NCI-H82 treated with DMSO at 0.1 percent for 48 hours (cell line): ENCODE results near the gene FGFBP2.

Experiments used
- DNase-seq: peaks from one replicate; lab custom pipeline; 2025; ENCODE audit not compliant: unreplicated experiment; lab: John Stamatoyannopoulos, UW

Gene FGFBP2

GRCh38 chr4:15963001-15963451, at the start of gene FGFBP2:
FGFBP2 (minus strand) TSS chr4:15963175; CDS start chr4:15963129, 46 bp downstream.
- peak; percentile 9 for DNase-seq

GRCh38 chr4:16011173-16011572, 48.2 kb upstream of the FGFBP2 start:
- DNase-seq, result no peak

GRCh38 chr4:16009153-16009552, 46.2 kb upstream of the FGFBP2 start:
- DNase-seq, result no peak

GRCh38 chr4:16007471-16008095, 44.6 kb upstream of the FGFBP2 start:
- DNase-seq, result peak; percentile 56

GRCh38 chr4:16006771-16007446, 43.9 kb upstream of the FGFBP2 start:
- no peak for DNase-seq

- DNase-seq, result no peak
Measured at GRCh38 chr4:16005676-16006075, 42.7 kb upstream of the FGFBP2 start.

GRCh38 chr4:16001484-16001858, 38.5 kb upstream of the FGFBP2 start:
- DNase-seq, result peak; percentile 24

- no peak for DNase-seq
Measured at GRCh38 chr4:16000708-16001483, 37.9 kb upstream of the FGFBP2 start.

GRCh38 chr4:15996773-15997172, 33.8 kb upstream of the FGFBP2 start:
- DNase-seq, result no peak

- no peak for DNase-seq
Measured at GRCh38 chr4:15995826-15996225, 32.9 kb upstream of the FGFBP2 start.

GRCh38 chr4:15992167-15992485, 29.2 kb upstream of the FGFBP2 start:
- no peak for DNase-seq

GRCh38 chr4:15990570-15991285, 27.8 kb upstream of the FGFBP2 start:
- DNase-seq, result no peak

GRCh38 chr4:15989424-15989823, 26.4 kb upstream of the FGFBP2 start:
- DNase-seq, result no peak

- DNase-seq, result no peak
Measured at GRCh38 chr4:15988222-15988621, 25.2 kb upstream of the FGFBP2 start.

GRCh38 chr4:15986907-15987306, 23.9 kb upstream of the FGFBP2 start:
- DNase-seq, result no peak

GRCh38 chr4:15983610-15984009, 20.6 kb upstream of the FGFBP2 start:
- DNase-seq, result no peak

- no peak for DNase-seq
Measured at GRCh38 chr4:15982842-15983524, 20.0 kb upstream of the FGFBP2 start.

GRCh38 chr4:15976456-15977447, 13.8 kb upstream of the FGFBP2 start:
- DNase-seq, result no peak

GRCh38 chr4:15971068-15971801, 8.3 kb upstream of the FGFBP2 start:
- DNase-seq, result no peak
